Body of pancreas (tissue), 4 donors: ENCODE data around the gene FAM169A. TPM values are rescaled to one million over a fixed set of nuclear protein-coding genes. Genes with fewer than 3 reads are reported as not detected.
"Not testable (repeated sequence)": the region's sequence is repeated elsewhere in the genome, so short reads cannot be mapped to it uniquely, and the experiment has no call there.

Experiments used
- ATAC-seq: fragments of 150-250 bp; one replicate; pipeline ENCODE4 v1.9.1; 2016
- DNase-seq, 4 donors: peaks; one replicate each; pipeline ENCODE4 v3.0.0-alpha.2; 2019
- H3K27ac ChIP-seq, 4 donors: fragments of 200-600 bp; sonication (generic); 1 replicate in 3 of 4; 2 replicates in 1 of 4; pipeline versions ENCODE4 v1.5.1 to v1.6.1; 2016 to 2019; ENCODE audit warnings: mild to moderate bottlenecking in 1 of 4, mixed read lengths in 1 of 4, moderate library complexity in 1 of 4
- H3K27me3 ChIP-seq, 2 donors: fragments of 200-600 bp; sonication (generic); one replicate each; pipeline ENCODE4 v1.6.0; 2016; ENCODE audit warnings: mild to moderate bottlenecking in 1 of 2
- H3K36me3 ChIP-seq, 2 donors: fragments of 200-600 bp; sonication (generic); replicated peaks in 1 of 2; 2 replicates each; pipeline ENCODE4 v1.5.1; 2016; ENCODE audit warnings: low read depth in 2 of 2; ENCODE audit not compliant: insufficient read depth in 1 of 2
- H3K4me1 ChIP-seq: fragments of 200-600 bp; sonication (generic); one replicate; pipeline ENCODE4 v1.6.0; 2016
- H3K4me3 ChIP-seq, 2 donors: fragments of 200-600 bp; sonication (generic); 1 replicate in 1 of 2; 2 replicates in 1 of 2; pipeline ENCODE4 v1.5.1; 2016 to 2019
- H3K9me3 ChIP-seq, 3 donors: fragments of 200-600 bp; sonication (generic); 1 replicate in 2 of 3; 2 replicates in 1 of 3; pipeline ENCODE4 v1.5.1; 2016
- CTCF ChIP-seq, 7 experiments: fragments of 450-650 bp in 4 of 7; fragments of 200-600 bp in 3 of 7; sonication (generic) in 3 of 7; IDR thresholded peaks; one replicate each; pipeline ENCODE4 v1.5.1; 2016 to 2019; ENCODE audit warnings: antibody characterized with exemption in 7 of 7
- POLR2A ChIP-seq, 3 donors: fragments of 450-650 bp; IDR thresholded peaks; one replicate each; pipeline ENCODE4 v1.6.1; 2016; ENCODE audit warnings: antibody characterized with exemption in 3 of 3, mild to moderate bottlenecking in 2 of 3
- WGBS, 2 donors: methylation state at CpG; one replicate each; pipeline ENCODE4 v1.1.5; 2017; 5-methylcytosine and 5-hydroxymethylcytosine counted together
- intact Hi-C: fragments of 100-400 bp; cut with DNase I; formaldehyde crosslinking; loops from one replicate; pipeline ENCODE4 v1.15.1; 2023
- small RNA-seq: library from RNA; depleted of rRNA; stranded (forward); fragments of <200 nt; gene quantifications from one replicate; pipeline ENCODE3, GENCODE V24; 2016
- total RNA-seq, 2 donors: library from RNA; depleted of rRNA; stranded (reverse); fragments of >200 nt; gene quantifications; one replicate each; pipeline ENCODE4 v1.1.0, GENCODE V29; 2016

The FAM169A gene
- total RNA-seq, 2 donors from 2014 or later, result 2.0 to 2.9 TPM

- Histone ChIP-seq H3K27me3 (no peaks in the 10 kb centered on the region), H3K4me1 (peaks cover 15% of the 10 kb centered on the region), H3K4me3 (no peak overlapping the region), H3K36me3 (peaks cover 0 to 12% of the 10 kb centered on the region in 2 donors), H3K9me3 (no peaks in the 10 kb centered on the region), H3K27ac (no peak overlapping the region)
- 71 to 92% methylated on average over 1 of the region's 1 CpG for WGBS, 2 donors
- intact Hi-C loops, result no loop called here
- TF ChIP-seq POLR2A (IDR thresholded peaks at IDR 0.05), result no peak
- TF ChIP-seq CTCF (IDR thresholded peaks at IDR 0.05), result no peak
- no peak for ATAC-seq
- no peak for DNase-seq
These were observed 104.9 kb downstream of the FAM169A start for GRCh38 chr5:74761241-74761640.

DNA sequence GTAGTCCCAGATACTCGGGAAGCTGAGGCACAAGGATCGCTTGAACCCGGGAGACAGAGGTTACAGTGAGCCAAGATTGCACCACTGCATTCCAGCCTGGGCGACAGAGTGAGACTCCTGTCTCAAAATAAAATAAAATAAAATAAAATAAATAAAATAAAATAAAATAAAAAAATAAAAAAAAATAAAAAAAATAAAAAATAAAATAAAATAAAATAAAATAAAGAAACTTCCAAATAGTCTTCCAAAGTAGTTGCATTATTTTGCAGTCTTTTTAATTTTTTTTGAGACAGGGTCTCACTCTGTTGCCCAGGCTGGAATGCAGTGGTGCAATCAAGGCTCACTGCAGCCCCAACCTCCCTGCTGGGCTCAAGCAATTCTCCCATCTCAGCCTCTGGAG lies 117.4 kb downstream of the FAM169A start:
- DNase-seq, intact Hi-C loops, ATAC-seq, H3K27ac ChIP-seq, H3K4me1 ChIP-seq, H3K27me3 ChIP-seq, H3K4me3 ChIP-seq, H3K9me3 ChIP-seq: not testable (repeated sequence)
- peaks cover 6 to 22% of the 10 kb centered on the region in 2 donors for H3K36me3 ChIP-seq
- WGBS, 2 donors, result 89 to 99% methylated on average over 4 of the region's 4 CpGs

DNA sequence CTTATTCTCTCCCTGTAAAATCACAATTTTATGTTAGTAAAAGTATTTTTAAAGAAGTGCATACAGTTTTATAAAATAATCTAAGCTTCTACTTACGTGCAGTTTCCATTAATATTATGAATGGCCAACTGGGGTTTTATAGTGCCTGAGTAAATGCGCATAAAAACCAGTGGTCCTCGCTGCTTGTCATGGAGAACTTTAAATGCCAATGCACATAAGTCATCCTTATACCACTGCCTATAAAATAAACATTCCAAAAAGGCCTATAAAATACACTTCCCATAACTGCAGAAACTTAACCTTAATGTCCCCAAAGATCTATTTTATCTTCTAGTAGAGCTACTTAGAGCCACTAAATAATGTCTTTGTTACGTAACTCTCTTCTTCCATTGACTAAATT lies 127.8 kb downstream of the FAM169A start:
- ATAC-seq (no peak), DNase-seq (no peak)
- no peaks in the 10 kb centered on the region for H3K27me3 ChIP-seq
- WGBS, 2 donors, result 95% methylated on average over 4 of the region's 4 CpGs
- TF ChIP-seq CTCF (IDR thresholded peaks at IDR 0.05), result no peak
- no peak for TF ChIP-seq POLR2A (IDR thresholded peaks at IDR 0.05)
- H3K36me3 ChIP-seq, result peaks cover 0 to 9% of the 10 kb centered on the region in 2 donors
- H3K4me3 ChIP-seq, result no peak overlapping the region
- no peak overlapping the region for H3K27ac ChIP-seq
- no peaks in the 10 kb centered on the region for H3K4me1 ChIP-seq
- intact Hi-C loops, result no loop called here
- H3K9me3 ChIP-seq, result no peaks in the 10 kb centered on the region

- H3K36me3 ChIP-seq, result peaks cover 0 to 11% of the 10 kb centered on the region in 2 donors
- WGBS, 2 donors, result 83 to 93% methylated on average over 6 of the region's 6 CpGs
- intact Hi-C loops, result no loop called here
- ATAC-seq (no peak), DNase-seq (no peak)
- H3K9me3 ChIP-seq, result no peaks in the 10 kb centered on the region
- H3K27ac ChIP-seq, result no peak overlapping the region
- H3K4me3 ChIP-seq, result no peak overlapping the region
- no peaks in the 10 kb centered on the region for H3K27me3 ChIP-seq
- TF ChIP-seq POLR2A (IDR thresholded peaks at IDR 0.05) (no peak), CTCF (IDR thresholded peaks at IDR 0.05) (no peak)
- H3K4me1 ChIP-seq, result no peaks in the 10 kb centered on the region
These were observed 129.4 kb downstream of the FAM169A start for GRCh38 chr5:74736759-74737158.

Small RNAs within 50 kb of the gene (small RNA-seq; reads per million reads assigned to genes)
- gene RF00561, result not detected

Other genes with a start within 250 kb of the FAM169A start
- 100 to 1,000 TPM in 1 of 2 donors, 10 to 100 TPM in 1; 34.0 to 116 TPM for gene ENC1, start 225.7 kb downstream of the FAM169A start, total RNA-seq
- gene HEXB, start 181.2 kb downstream of the FAM169A start, total RNA-seq, result 100 to 1,000 TPM; 136 to 157 TPM
- gene GFM2, start 99.3 kb downstream of the FAM169A start, total RNA-seq, result 10 to 100 TPM in 1 of 2 donors, 1 to 10 TPM in 1; 6.3 to 14.5 TPM
- 10 to 100 TPM; 74.2 to 83.0 TPM for gene NSA2, start 99.1 kb downstream of the FAM169A start, total RNA-seq
- gene GCNT4, start 186.2 kb upstream of the FAM169A start, total RNA-seq, result 1 to 10 TPM; 3.3 to 4.2 TPM